NCI-H69 (cell line): ENCODE results near the gene IRX4.
A peak's percentile ranks its signal among the peaks of the same experiment; 100 is the strongest.
"Not testable (repeated sequence)": the region's sequence is repeated elsewhere in the genome, so short reads cannot be mapped to it uniquely, and the experiment has no call there.

Experiments
- DNase-seq: peaks from one replicate; lab custom pipeline; 2025; lab: John Stamatoyannopoulos, UW

The IRX4 gene

GRCh38 chr5:1877103-1878049, 5.3 kb downstream of the IRX4 start:
- DNase-seq: no peak

DNA sequence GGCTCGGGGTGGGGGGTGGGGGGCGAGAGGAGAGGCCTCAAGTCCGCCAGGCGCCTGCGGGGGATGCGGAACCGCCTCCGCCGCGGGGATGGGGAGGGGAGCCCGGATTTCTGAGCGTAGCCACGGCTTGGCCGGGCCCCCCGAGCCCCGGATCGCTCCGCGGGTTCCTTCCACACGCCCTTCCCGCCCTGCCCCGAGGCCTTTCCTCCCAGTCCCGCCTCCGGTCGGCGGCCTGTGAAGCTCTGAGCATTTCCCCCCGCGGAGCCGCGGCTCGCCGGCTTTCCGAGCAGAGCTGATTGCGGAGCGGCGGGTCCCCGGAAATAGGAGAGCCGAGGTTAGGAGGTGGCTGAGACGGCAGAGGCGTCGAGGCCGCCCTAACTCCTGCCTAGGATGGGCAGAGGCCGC, 6.1 kb downstream of the IRX4 start:
- peak; percentile 22 for DNase-seq

GRCh38 chr5:1875843-1876659, 6.7 kb downstream of the IRX4 start:
- peak; percentile 21 for DNase-seq

DNA sequence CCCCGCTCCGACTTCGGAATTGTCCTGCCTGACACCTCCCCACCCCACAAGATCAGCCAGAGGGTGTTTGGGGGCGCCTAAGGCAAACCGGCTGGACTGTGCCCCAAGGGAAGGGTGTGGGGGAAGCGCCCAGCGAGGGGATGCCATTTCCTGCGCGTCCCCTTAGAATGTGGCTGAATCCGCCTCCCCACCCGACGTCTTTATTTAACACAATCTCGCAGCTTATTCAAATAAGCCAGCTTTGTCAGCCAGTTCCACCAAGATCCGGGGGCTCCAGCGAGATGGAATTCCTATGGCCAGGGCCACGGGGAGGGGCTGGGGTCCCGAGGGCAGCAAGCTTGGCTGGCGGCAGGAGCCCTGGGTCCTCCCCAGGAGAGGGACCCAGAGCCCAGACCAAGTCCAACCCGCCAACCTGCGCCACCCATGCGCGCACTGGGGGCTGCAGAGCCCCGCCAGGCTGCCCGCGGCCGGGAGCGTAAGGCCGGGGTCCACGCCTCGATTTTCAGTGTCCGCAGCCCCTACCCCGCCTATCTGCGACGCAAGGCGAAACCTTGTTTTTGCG, 7.4 kb downstream of the IRX4 start:
- DNase-seq: no peak

- peak; percentile 75 for DNase-seq
These were observed 7.9 kb downstream of the IRX4 start for GRCh38 chr5:1874771-1875220.

DNA sequence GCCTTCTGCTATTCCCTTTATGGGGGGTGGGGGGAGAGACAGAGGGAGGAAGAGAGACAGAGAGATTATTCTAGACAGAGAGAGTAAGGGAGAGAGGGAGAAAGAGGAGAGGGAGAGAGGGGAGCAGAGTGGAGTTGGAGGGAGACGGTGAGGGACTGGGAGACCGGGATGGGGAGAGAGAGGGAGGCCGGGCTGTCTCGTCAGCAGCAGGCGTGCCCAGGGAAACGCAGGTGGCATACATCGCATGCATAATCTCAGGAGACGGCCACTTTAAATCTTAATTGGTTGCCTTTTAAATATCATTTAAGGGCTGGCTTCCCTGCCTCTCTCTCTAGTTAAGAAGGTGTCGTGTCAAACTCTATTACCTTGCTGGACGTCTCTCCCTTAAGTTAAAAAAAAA, 8.4 kb downstream of the IRX4 start:
- DNase-seq: peak; percentile 54

DNA sequence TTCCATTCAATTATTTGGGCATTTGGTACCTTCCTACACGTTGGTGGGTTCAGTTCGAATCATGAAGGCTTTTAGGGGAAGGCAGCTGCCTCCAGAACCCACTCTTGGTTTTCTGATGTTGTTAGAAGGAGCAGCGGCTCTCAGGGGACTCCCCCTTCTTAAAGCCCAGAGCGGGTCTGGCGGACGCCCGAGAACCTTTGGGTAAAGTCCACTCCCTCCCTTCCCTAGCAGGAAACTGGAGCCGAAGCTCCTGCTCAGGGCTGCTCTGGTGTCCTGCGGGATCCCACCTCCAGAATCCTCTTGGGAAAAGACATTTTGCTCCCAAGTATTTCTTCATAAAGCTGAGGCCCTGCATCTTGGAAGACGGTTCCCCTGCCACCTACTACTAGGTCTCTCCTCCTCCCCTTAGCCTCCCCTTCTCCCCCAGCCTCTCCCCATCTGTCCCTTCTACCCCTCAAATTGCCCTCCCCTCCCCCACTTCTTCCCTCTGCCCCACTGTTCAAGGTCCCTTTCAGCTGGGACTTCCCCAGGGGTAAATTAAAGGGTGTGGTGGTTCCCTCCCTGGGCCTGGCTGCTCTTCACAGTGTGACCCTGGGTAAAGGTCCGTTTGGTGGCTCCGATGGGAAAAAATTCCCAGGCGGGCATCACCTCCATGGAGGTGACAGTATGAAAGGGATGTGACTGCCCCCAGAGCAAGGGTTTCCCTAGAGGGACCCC, 9.3 kb downstream of the IRX4 start:
- peak; percentile 22 for DNase-seq

- DNase-seq: no peak
These were observed 11.3 kb downstream of the IRX4 start for GRCh38 chr5:1871441-1871840.

DNA sequence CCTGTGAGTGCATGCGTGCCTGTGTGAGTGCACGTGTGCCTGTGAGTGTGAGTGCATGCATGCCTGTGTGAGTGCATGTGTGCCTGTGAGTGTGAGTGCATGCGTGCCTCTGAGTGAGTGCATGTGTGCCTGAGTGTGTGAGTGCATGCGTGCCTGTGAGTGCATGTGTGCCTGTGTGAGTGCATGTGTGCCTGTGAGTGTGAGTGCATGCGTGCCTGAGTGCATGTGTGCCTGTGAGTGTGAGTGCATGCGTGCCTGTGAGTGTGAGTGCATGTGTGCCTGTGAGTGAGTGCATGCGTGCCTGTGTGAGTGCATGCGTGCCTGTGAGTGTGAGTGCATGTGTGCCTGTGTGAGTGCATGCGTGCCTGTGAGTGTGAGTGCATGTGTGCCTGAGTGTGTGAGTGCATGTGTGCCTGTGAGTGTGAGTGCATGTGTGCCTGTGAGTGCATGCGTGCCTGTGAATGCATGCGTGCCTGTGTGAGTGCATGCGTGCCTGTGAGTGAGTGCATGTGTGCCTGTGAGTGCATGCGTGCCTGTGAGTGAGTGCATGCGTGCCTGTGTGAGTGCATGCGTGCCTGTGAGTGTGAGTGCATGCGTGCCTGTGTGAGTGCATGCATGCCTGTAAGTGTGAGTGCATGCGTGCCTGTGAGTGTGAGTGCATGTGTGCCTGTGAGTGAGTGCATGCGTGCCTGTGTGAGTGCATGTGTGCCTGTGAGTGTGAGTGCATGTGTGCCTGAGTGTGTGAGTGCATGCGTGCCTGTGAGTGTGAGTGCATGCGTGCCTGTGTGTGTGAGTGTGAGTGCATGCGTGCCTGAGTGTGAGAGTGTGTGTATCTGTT, 12.1 kb downstream of the IRX4 start:
- not testable (repeated sequence) for DNase-seq

DNA sequence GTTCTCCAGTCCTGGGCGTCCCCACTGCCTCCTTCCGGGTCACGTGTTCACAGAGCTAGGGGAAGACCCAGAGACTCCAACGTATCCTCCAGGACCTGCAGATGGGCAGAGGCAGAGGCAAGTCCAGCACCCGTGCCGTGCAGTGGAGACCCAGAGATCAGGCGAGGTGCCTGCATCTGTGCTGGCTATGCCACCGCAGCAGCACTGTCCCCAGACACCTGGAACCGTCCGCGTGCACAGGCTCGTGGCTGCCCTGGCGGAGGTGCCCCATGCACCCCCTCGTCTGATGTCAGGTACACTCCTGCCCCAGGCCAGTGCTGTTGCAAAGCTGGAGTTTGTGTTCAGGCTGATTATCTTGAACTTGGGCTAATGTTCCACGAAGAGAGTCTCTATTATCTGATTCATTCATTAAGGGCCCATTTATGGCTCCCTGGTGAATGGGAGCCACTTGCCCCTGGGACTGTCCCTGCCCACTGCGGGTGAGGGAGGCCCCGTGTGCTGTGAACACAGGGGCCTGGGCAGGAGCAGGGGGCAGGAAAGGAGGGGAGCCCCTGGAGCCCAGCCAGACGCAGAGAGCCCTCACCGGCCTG, 13.7 kb downstream of the IRX4 start:
- no peak for DNase-seq

GRCh38 chr5:1867815-1868143, 14.9 kb downstream of the IRX4 start:
- no peak for DNase-seq

- peak; percentile 40 for DNase-seq
These were observed 15.5 kb downstream of the IRX4 start for GRCh38 chr5:1867114-1867814.

- peak; percentile 12 for DNase-seq
These were observed 16.8 kb downstream of the IRX4 start for GRCh38 chr5:1865948-1866347.

GRCh38 chr5:1865486-1865885, 17.2 kb downstream of the IRX4 start:
- DNase-seq: no peak

- no peak for DNase-seq
These were observed 17.8 kb downstream of the IRX4 start for GRCh38 chr5:1864896-1865440.

GRCh38 chr5:1860949-1861348, 21.8 kb downstream of the IRX4 start:
- DNase-seq: no peak

DNA sequence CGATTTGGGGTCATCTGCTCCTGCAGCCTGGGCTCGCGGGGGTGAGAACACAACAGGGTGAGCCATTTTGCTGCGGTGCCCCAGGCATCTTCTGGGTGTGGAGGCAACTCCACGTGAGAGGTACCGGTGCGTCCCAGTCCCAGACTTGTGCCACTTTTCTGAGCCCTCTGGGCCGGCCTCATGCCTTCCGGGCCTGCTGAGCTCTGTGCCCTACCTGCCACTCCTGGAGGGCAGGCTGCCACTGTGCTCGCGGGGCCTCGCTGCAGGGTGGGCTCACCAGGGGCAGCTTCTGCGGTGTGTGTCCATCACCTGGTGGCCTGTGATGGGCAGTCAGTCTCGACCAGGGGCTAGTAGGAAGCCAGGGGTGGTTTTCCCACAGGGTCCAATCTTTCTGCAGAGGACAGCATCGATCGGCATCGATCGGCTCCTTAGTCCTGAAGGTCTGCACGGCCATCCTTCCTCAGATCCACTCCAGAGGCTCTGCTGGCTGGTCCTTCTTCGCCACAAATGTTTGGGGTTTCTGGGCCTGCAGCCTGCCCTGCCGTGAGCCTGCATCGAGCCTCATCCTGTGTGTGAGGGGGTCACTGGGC, 22.6 kb downstream of the IRX4 start:
- DNase-seq: no peak

GRCh38 chr5:1859099-1859498, 23.6 kb downstream of the IRX4 start:
- DNase-seq: no peak

GRCh38 chr5:1858436-1858835, 24.3 kb downstream of the IRX4 start:
- DNase-seq: no peak

GRCh38 chr5:1857256-1857600, 25.5 kb downstream of the IRX4 start:
- DNase-seq: no peak
